ENCODE results near the gene MMD2.

MMD2 gene

GRCh38 chr7:4959306-4959705, 319 bp upstream of the MMD2 start:
- DNase-seq (ENCODE audit: low spot score) = no peak

GRCh38 chr7:4957847-4958476, 1.0 kb downstream of the MMD2 start:
- no peak for DNase-seq (ENCODE audit: low spot score)

GRCh38 chr7:4951903-4952636, 6.9 kb downstream of the MMD2 start:
- no peak for DNase-seq (ENCODE audit: low spot score)

GRCh38 chr7:4951304-4951703, 7.7 kb downstream of the MMD2 start:
- DNase-seq (ENCODE audit: low spot score) = no peak

- DNase-seq (ENCODE audit: low spot score) = no peak
These were observed 10.6 kb downstream of the MMD2 start for GRCh38 chr7:4948402-4948801.

- no peak for DNase-seq (ENCODE audit: low spot score)
These were observed 13.0 kb downstream of the MMD2 start for GRCh38 chr7:4945949-4946348.

GRCh38 chr7:4944939-4945338, 14.0 kb downstream of the MMD2 start:
- no peak for DNase-seq (ENCODE audit: low spot score)

- no peak for DNase-seq (ENCODE audit: low spot score)
These were observed 15.7 kb downstream of the MMD2 start for GRCh38 chr7:4943297-4943696.

- no peak for DNase-seq (ENCODE audit: low spot score)
These were observed 18.8 kb downstream of the MMD2 start for GRCh38 chr7:4939971-4940728.

GRCh38 chr7:4937411-4937810, 21.6 kb downstream of the MMD2 start:
- no peak for DNase-seq (ENCODE audit: low spot score)

GRCh38 chr7:4934419-4935025, 24.5 kb downstream of the MMD2 start:
- DNase-seq (ENCODE audit: low spot score) = no peak

- DNase-seq (ENCODE audit: low spot score) = no peak
These were observed 27.0 kb downstream of the MMD2 start for GRCh38 chr7:4931943-4932342.

- no peak for DNase-seq (ENCODE audit: low spot score)
These were observed 30.0 kb downstream of the MMD2 start for GRCh38 chr7:4929005-4929404.

GRCh38 chr7:4928445-4928844, 30.5 kb downstream of the MMD2 start:
- DNase-seq (ENCODE audit: low spot score) = no peak

- no peak for DNase-seq (ENCODE audit: low spot score)
These were observed 38.8 kb downstream of the MMD2 start for GRCh38 chr7:4919969-4920766.

- no peak for DNase-seq (ENCODE audit: low spot score)
These were observed 42.9 kb downstream of the MMD2 start for GRCh38 chr7:4916113-4916512.

- DNase-seq (ENCODE audit: low spot score) = no peak
These were observed 47.7 kb downstream of the MMD2 start for GRCh38 chr7:4911111-4911828.

GRCh38 chr7:4906682-4907081, 52.3 kb downstream of the MMD2 start:
- DNase-seq (ENCODE audit: low spot score) = no peak

- DNase-seq (ENCODE audit: low spot score) = no peak
These were observed 53.8 kb downstream of the MMD2 start for GRCh38 chr7:4905171-4905570.

- no peak for DNase-seq (ENCODE audit: low spot score)
These were observed 54.6 kb downstream of the MMD2 start for GRCh38 chr7:4904346-4904745.

- no peak for DNase-seq (ENCODE audit: low spot score)
These were observed 63.2 kb downstream of the MMD2 start for GRCh38 chr7:4895766-4896165.

All from SK-N-DZ (cell line).